GM23338 (cell line): ENCODE measurements around the gene VPS35. TPM values are rescaled to one million over a fixed set of nuclear protein-coding genes. Genes with fewer than 3 reads are reported as not detected.
A peak's percentile ranks its signal among the peaks of the same experiment; 100 is the strongest.

Source experiments
- ATAC-seq: fragments of 200-7000 bp; cut with Tn5 transposase; 3 replicates; pipeline ENCODE4 v1.9.1; 2020
- DNase-seq: peaks from one replicate; pipeline ENCODE4 v3.0.0-alpha.2; 2015; ENCODE audit warnings: low spot score
- H2AFZ ChIP-seq: fragments of 200-600 bp; sonication (generic); 2 replicates; pipeline ENCODE4 v1.8.0; 2016; ENCODE audit warnings: antibody characterized with exemption, mild to moderate bottlenecking, moderate library complexity
- H3F3A ChIP-seq: fragments of 200-600 bp; sonication (generic); replicated peaks from 2 replicates; pipeline ENCODE4 v1.8.0; 2017; ENCODE audit warnings: antibody characterized with exemption, mixed run types, low read depth
- H3K27ac ChIP-seq: fragments of 200-600 bp; sonication (generic); 2 replicates; pipeline ENCODE4 v1.6.1; 2016; ENCODE audit warnings: low read depth
- H3K27me3 ChIP-seq: fragments of 200-600 bp; sonication (generic); 2 replicates; pipeline ENCODE4 v1.8.0; 2016; ENCODE audit warnings: mild to moderate bottlenecking, mixed run types, moderate library complexity; ENCODE audit not compliant: insufficient read depth
- H3K36me3 ChIP-seq: fragments of 200-600 bp; sonication (generic); 2 replicates; pipeline ENCODE4 v1.8.0; 2016; ENCODE audit warnings: mild to moderate bottlenecking; ENCODE audit not compliant: insufficient read depth
- H3K4me1 ChIP-seq: fragments of 200-600 bp; sonication (generic); 2 replicates; pipeline ENCODE4 v1.8.0; 2016; ENCODE audit warnings: mild to moderate bottlenecking, moderate library complexity; ENCODE audit not compliant: insufficient read depth
- H3K4me2 ChIP-seq: fragments of 200-600 bp; sonication (generic); 2 replicates; pipeline ENCODE4 v1.7.1; 2017; ENCODE audit warnings: mixed run types
- H3K4me3 ChIP-seq: fragments of 200-600 bp; sonication (generic); 2 replicates; pipeline ENCODE4 v1.6.1; 2016; ENCODE audit warnings: mixed run types
- H3K79me2 ChIP-seq: fragments of 200-600 bp; sonication (generic); replicated peaks from 2 replicates; pipeline ENCODE4 v1.8.0; 2017; ENCODE audit warnings: mild to moderate bottlenecking; ENCODE audit not compliant: insufficient read depth
- H3K9me2 ChIP-seq: fragments of 200-600 bp; sonication (generic); 2 replicates; pipeline ENCODE4 v1.8.0; 2017; ENCODE audit not compliant: insufficient read depth
- H4K20me1 ChIP-seq: fragments of 200-600 bp; sonication (generic); replicated peaks from 2 replicates; pipeline ENCODE4 v1.8.0; 2017; ENCODE audit warnings: mild to moderate bottlenecking; ENCODE audit not compliant: insufficient read depth
- H3K27ac Mint-ChIP-seq: 2 replicates; pipeline ENCODE4 v1.8.0; 2020; ENCODE audit warnings: inconsistent platforms, mild to moderate bottlenecking, moderate library complexity, mixed read lengths
- H3K27me3 Mint-ChIP-seq: 3 replicates; pipeline ENCODE4 v1.8.0; 2022; ENCODE audit warnings: low read depth, mild to moderate bottlenecking, moderate library complexity, mixed read lengths, inconsistent platforms; ENCODE audit not compliant: insufficient read depth, poor library complexity
- H3K36me3 Mint-ChIP-seq: 3 replicates; pipeline ENCODE4 v1.8.0; 2021; ENCODE audit warnings: low read depth, mild to moderate bottlenecking, inconsistent platforms, moderate library complexity, mixed read lengths
- H3K4me1 Mint-ChIP-seq: 3 replicates; pipeline ENCODE4 v1.8.0; 2020; ENCODE audit warnings: mild to moderate bottlenecking, inconsistent platforms, mixed read lengths
- H3K4me3 Mint-ChIP-seq: 3 replicates; pipeline ENCODE4 v1.8.0; 2021; ENCODE audit warnings: moderate library complexity, mild to moderate bottlenecking, inconsistent platforms, mixed read lengths
- H3K9me3 Mint-ChIP-seq: 3 replicates; pipeline ENCODE4 v1.8.0; 2020; ENCODE audit warnings: moderate library complexity, mild to moderate bottlenecking, inconsistent platforms, mixed read lengths
- CREB1 ChIP-seq: fragments of 250-450 bp; sonication (Bioruptor Pico); IDR thresholded peaks from 2 replicates; pipeline ENCODE4 v1.5.0; 2020; ENCODE audit warnings: low read depth, mild to moderate bottlenecking, moderate library complexity
- EZH2 ChIP-seq: fragments of 200-600 bp; sonication (generic); IDR thresholded peaks from one replicate; pipeline ENCODE4 v1.8.0; 2017; ENCODE audit warnings: antibody characterized with exemption, mild to moderate bottlenecking, low read depth; ENCODE audit not compliant: unreplicated experiment
- JUNB ChIP-seq: IDR thresholded peaks from one replicate; pipeline ENCODE4 v1.6.1; 2016; ENCODE audit warnings: antibody characterized with exemption; ENCODE audit not compliant: unreplicated experiment
- NANOG ChIP-seq: IDR thresholded peaks from 2 replicates; pipeline ENCODE4 v1.6.1; 2016; ENCODE audit warnings: antibody characterized with exemption, borderline replicate concordance
- POLR2AphosphoS5 ChIP-seq: IDR thresholded peaks from 2 replicates; pipeline ENCODE4 v1.6.1; 2016; ENCODE audit warnings: antibody characterized with exemption, low read depth
- STAT1 ChIP-seq: IDR thresholded peaks from one replicate; pipeline ENCODE4 v1.6.1; 2016; ENCODE audit warnings: antibody characterized with exemption; ENCODE audit not compliant: unreplicated experiment
- ZNF331 ChIP-seq: fragments of 250-450 bp; sonication (Bioruptor Pico); IDR thresholded peaks from 2 replicates; pipeline ENCODE4 v1.5.0; 2020; ENCODE audit warnings: low read depth, mild to moderate bottlenecking, moderate library complexity
- polyA plus RNA-seq: library from polyadenylated mRNA; unstranded; fragments of >200 nt; fragmentation: Nextera tagmentation; extraction: Ambion mirVana; gene quantifications from 2 replicates; pipeline ENCODE4 v1.2.1, GENCODE V29; 2016
- total RNA-seq: library from RNA; depleted of rRNA; stranded (reverse); fragments of >200 nt; shearing (Covaris generic); gene quantifications from 2 replicates; pipeline ENCODE4 v1.2.3, GENCODE V29; 2014
- TF ChIP-seq, protein P1 (sequence below): IDR thresholded peaks from 2 replicates; pipeline ENCODE4 v1.6.1; 2016; ENCODE audit warnings: antibody characterized with exemption
- TF ChIP-seq, protein P2 (sequence below): fragments of 250-450 bp; sonication (Bioruptor Pico); IDR thresholded peaks from 2 replicates; pipeline ENCODE4 v1.5.0; 2020; ENCODE audit warnings: mild to moderate bottlenecking, moderate library complexity
- TF ChIP-seq, protein P3 (sequence below), 2 experiments: fragments of 200-600 bp in 1 of 2; sonication (generic) in 1 of 2; conservative IDR thresholded peaks; 2 replicates each; pipeline versions ENCODE4 v1.5.1 to v1.6.1; 2016 to 2017; ENCODE audit warnings: antibody characterized with exemption in 2 of 2, low read depth in 2 of 2, mild to moderate bottlenecking in 2 of 2, moderate library complexity in 1 of 2

Gene VPS35
- total and polyA plus RNA-seq, 2 experiments from 2014 or later: 31.1 to 40.0 TPM

DNA sequence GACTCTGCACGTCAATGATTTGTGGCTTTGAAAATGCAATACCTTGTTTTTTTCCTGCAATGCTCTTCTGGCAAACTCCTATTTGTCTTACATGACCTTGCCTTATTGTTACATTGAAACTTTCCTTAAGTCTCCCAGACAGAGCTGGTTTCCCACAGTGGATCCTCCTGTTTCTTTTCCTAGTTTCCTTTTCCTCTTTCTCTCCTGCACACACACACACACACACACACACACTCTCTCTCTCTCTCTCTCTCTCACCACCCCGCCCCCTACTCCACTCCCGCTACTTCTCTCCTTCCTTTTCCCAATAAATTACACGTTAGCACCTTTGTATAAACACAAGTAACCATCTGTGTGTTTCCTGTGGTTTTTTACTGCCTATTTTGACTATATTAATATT lies 2.7 kb upstream of the VPS35 start:
- H3K9me2 ChIP-seq: no peaks in the 10 kb centered on the region
- H3K27ac ChIP-seq: no peak overlapping the region
- peaks cover 26% of the 10 kb centered on the region for H3K4me1 Mint-ChIP-seq
- no peaks in the 10 kb centered on the region for H3K27me3 ChIP-seq
- DNase-seq (no peak), ATAC-seq (no peak)
- H4K20me1 ChIP-seq: peaks cover 36% of the 10 kb centered on the region
- peaks cover 24% of the 10 kb centered on the region for H3K36me3 Mint-ChIP-seq
- peak overlapping the region; percentile 96; the same call in 1 of the 2 replicates for H3K4me2 ChIP-seq
- TF ChIP-seq POLR2AphosphoS5 (no peak), EZH2 (no peak), STAT1 (no peak), CREB1 (CRISPR knock-in tag) (no peak), NANOG (no peak), ZNF331 (CRISPR knock-in tag) (no peak), JUNB (no peak)
- TF ChIP-seq, protein P1, sequence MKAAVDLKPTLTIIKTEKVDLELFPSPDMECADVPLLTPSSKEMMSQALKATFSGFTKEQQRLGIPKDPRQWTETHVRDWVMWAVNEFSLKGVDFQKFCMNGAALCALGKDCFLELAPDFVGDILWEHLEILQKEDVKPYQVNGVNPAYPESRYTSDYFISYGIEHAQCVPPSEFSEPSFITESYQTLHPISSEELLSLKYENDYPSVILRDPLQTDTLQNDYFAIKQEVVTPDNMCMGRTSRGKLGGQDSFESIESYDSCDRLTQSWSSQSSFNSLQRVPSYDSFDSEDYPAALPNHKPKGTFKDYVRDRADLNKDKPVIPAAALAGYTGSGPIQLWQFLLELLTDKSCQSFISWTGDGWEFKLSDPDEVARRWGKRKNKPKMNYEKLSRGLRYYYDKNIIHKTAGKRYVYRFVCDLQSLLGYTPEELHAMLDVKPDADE: no peak
- TF ChIP-seq, protein P2, sequence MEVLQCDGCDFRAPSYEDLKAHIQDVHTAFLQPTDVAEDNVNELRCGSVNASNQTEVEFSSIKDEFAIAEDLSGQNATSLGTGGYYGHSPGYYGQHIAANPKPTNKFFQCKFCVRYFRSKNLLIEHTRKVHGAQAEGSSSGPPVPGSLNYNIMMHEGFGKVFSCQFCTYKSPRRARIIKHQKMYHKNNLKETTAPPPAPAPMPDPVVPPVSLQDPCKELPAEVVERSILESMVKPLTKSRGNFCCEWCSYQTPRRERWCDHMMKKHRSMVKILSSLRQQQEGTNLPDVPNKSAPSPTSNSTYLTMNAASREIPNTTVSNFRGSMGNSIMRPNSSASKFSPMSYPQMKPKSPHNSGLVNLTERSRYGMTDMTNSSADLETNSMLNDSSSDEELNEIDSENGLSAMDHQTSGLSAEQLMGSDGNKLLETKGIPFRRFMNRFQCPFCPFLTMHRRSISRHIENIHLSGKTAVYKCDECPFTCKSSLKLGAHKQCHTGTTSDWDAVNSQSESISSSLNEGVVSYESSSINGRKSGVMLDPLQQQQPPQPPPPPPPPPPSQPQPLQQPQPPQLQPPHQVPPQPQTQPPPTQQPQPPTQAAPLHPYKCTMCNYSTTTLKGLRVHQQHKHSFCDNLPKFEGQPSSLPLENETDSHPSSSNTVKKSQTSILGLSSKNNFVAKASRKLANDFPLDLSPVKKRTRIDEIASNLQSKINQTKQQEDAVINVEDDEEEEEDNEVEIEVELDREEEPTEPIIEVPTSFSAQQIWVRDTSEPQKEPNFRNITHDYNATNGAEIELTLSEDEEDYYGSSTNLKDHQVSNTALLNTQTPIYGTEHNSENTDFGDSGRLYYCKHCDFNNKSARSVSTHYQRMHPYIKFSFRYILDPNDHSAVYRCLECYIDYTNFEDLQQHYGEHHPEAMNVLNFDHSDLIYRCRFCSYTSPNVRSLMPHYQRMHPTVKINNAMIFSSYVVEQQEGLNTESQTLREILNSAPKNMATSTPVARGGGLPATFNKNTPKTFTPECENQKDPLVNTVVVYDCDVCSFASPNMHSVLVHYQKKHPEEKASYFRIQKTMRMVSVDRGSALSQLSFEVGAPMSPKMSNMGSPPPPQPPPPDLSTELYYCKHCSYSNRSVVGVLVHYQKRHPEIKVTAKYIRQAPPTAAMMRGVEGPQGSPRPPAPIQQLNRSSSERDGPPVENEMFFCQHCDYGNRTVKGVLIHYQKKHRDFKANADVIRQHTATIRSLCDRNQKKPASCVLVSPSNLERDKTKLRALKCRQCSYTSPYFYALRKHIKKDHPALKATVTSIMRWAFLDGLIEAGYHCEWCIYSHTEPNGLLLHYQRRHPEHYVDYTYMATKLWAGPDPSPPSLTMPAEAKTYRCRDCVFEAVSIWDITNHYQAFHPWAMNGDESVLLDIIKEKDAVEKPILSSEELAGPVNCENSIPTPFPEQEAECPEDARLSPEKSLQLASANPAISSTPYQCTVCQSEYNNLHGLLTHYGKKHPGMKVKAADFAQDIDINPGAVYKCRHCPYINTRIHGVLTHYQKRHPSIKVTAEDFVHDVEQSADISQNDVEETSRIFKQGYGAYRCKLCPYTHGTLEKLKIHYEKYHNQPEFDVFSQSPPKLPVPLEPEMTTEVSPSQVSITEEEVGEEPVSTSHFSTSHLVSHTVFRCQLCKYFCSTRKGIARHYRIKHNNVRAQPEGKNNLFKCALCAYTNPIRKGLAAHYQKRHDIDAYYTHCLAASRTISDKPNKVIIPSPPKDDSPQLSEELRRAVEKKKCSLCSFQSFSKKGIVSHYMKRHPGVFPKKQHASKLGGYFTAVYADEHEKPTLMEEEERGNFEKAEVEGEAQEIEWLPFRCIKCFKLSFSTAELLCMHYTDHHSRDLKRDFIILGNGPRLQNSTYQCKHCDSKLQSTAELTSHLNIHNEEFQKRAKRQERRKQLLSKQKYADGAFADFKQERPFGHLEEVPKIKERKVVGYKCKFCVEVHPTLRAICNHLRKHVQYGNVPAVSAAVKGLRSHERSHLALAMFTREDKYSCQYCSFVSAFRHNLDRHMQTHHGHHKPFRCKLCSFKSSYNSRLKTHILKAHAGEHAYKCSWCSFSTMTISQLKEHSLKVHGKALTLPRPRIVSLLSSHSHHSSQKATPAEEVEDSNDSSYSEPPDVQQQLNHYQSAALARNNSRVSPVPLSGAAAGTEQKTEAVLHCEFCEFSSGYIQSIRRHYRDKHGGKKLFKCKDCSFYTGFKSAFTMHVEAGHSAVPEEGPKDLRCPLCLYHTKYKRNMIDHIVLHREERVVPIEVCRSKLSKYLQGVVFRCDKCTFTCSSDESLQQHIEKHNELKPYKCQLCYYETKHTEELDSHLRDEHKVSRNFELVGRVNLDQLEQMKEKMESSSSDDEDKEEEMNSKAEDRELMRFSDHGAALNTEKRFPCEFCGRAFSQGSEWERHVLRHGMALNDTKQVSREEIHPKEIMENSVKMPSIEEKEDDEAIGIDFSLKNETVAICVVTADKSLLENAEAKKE: no peak
- TF ChIP-seq, protein P3, sequence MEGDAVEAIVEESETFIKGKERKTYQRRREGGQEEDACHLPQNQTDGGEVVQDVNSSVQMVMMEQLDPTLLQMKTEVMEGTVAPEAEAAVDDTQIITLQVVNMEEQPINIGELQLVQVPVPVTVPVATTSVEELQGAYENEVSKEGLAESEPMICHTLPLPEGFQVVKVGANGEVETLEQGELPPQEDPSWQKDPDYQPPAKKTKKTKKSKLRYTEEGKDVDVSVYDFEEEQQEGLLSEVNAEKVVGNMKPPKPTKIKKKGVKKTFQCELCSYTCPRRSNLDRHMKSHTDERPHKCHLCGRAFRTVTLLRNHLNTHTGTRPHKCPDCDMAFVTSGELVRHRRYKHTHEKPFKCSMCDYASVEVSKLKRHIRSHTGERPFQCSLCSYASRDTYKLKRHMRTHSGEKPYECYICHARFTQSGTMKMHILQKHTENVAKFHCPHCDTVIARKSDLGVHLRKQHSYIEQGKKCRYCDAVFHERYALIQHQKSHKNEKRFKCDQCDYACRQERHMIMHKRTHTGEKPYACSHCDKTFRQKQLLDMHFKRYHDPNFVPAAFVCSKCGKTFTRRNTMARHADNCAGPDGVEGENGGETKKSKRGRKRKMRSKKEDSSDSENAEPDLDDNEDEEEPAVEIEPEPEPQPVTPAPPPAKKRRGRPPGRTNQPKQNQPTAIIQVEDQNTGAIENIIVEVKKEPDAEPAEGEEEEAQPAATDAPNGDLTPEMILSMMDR (conservative IDR thresholded peaks at IDR 0.05; ENCODE audit: low read depth in 2 of 2): no peak
- peaks cover 38% of the 10 kb centered on the region for H3K36me3 ChIP-seq
- 0 out of 2 replicates have a peak overlapping the region, but pooled peaks have one; percentile 31 for H3K27ac Mint-ChIP-seq
- peaks cover 48% of the 10 kb centered on the region for H3K79me2 ChIP-seq
- H3K4me3 Mint-ChIP-seq: no peak overlapping the region
- peaks cover 24% of the 10 kb centered on the region for H3K4me1 ChIP-seq
- peaks cover 2% of the 10 kb centered on the region for H3K27me3 Mint-ChIP-seq
- H3K4me3 ChIP-seq: peak overlapping the region; percentile 87
- H2AFZ ChIP-seq: no peak overlapping the region
- H3F3A ChIP-seq: peaks cover 7% of the 10 kb centered on the region
- H3K9me3 Mint-ChIP-seq: no peaks in the 10 kb centered on the region
